B cell (primary cell): ENCODE measurements around the gene FOXB2.

ENCODE experiments used
- CTCF ChIP-seq: fragments of 200-600 bp; IDR thresholded peaks from one replicate; pipeline ENCODE4 v1.8.0; 2022; ENCODE audit warnings: antibody characterized with exemption, mild to moderate bottlenecking
- EZH2 ChIP-seq: IDR thresholded peaks from 2 replicates; pipeline ENCODE4 v1.6.1; 2012; ENCODE audit warnings: borderline replicate concordance, low read depth, mild to moderate bottlenecking, moderate library complexity, low read length; ENCODE audit not compliant: insufficient read depth, poor library complexity, severe bottlenecking

- no peak for TF ChIP-seq CTCF
- TF ChIP-seq EZH2: no peak
Measured at GRCh38 chr9:77020413-77021290, 1.2 kb downstream of the FOXB2 start.
